K562 (cell line): ENCODE data around the gene FAM228A. TPM values are rescaled to one million over a fixed set of nuclear protein-coding genes. Genes with fewer than 3 reads are reported as not detected.

Experiments
- ATAC-seq: fragments of 200-7000 bp; cut with Tn5 transposase; 3 replicates; pipeline ENCODE4 v1.9.1; 2020; ENCODE audit warnings: moderate library complexity
- BruUV-seq: library from RNA; stranded (reverse); fragments of 400-500 nt; replicated peaks from 2 replicates; lab custom pipeline; 2021; lab: Mats Ljungman, UMichigan
- CTCF ChIA-PET: fragments of 300-600 bp; formaldehyde crosslinking; extraction: SDS; loops from one replicate; lab custom pipeline; 2021; ENCODE audit warnings: low intra/inter-chr PET ratio; lab: Yijun Ruan, JAX
- POLR2A ChIA-PET: fragments of 300-600, 350-650 bp; sonication (Branson Sonifier 250); formaldehyde crosslinking; extraction: SDS; loops from one replicate; lab custom pipeline; 2021; ENCODE audit warnings: antibody characterized with exemption, inconsistent platforms; lab: Yijun Ruan, JAX
- DNase-seq, 4 experiments: peaks; one replicate each; pipeline versions ENCODE4 v3.0.0 to v3.0.0-alpha.2; 2011 to 2018; ENCODE audit warnings: low spot score in 3 of 4, mixed read lengths in 3 of 4; ENCODE audit errors: extremely low read depth in 1 of 4
- FAIRE-seq: peaks from 2 replicates; lab custom pipeline; 2011; peaks lifted over from hg19 to GRCh38; lab: Jason Lieb, UNC
- H2AFZ ChIP-seq: 2 replicates; pipeline ENCODE4 v1.6.0; 2011; ENCODE audit warnings: low read depth, low read length, control low read depth, inconsistent platforms
- H3K27ac ChIP-seq: fragments of 200-600 bp; 3 replicates; pipeline ENCODE4 v1.8.0; 2011; ENCODE audit warnings: low read depth, mild to moderate bottlenecking, control low read depth, inconsistent platforms, low read length, moderate library complexity, mixed read lengths; ENCODE audit errors: extremely low read depth
- H3K27me3 ChIP-seq, 2 experiments: fragments of 300-600 bp in 1 of 2; 2 replicates in 1 of 2; 3 replicates in 1 of 2; pipeline versions ENCODE4 v1.6.0 to v1.8.0; 2011; ENCODE audit warnings: inconsistent platforms in 2 of 2, low read length in 2 of 2, mild to moderate bottlenecking in 1 of 2, mixed read lengths in 1 of 2, moderate library complexity in 1 of 2; ENCODE audit not compliant: control insufficient read depth in 2 of 2, insufficient read depth in 2 of 2
- H3K36me3 ChIP-seq: fragments of 300-600 bp; 3 replicates; pipeline ENCODE4 v1.8.0; 2011; ENCODE audit warnings: mild to moderate bottlenecking, low read length, inconsistent platforms; ENCODE audit not compliant: control insufficient read depth, insufficient read depth
- H3K4me1 ChIP-seq, 2 experiments: fragments of 200-600 bp in 1 of 2; replicated peaks in 1 of 2; 2 replicates in 1 of 2; 3 replicates in 1 of 2; pipeline versions ENCODE4 v1.5.1 to v1.8.0; 2011; ENCODE audit warnings: inconsistent platforms in 2 of 2, low read length in 2 of 2, mild to moderate bottlenecking in 1 of 2, mixed read lengths in 1 of 2, moderate library complexity in 1 of 2; ENCODE audit not compliant: control insufficient read depth in 2 of 2, insufficient read depth in 2 of 2
- H3K4me2 ChIP-seq: 2 replicates; pipeline ENCODE4 v1.6.1; 2011; ENCODE audit warnings: low read length, control low read depth, inconsistent platforms, mixed read lengths; ENCODE audit not compliant: insufficient read depth
- H3K4me3 ChIP-seq: fragments of 200-600 bp; sonication (generic), shearing (Covaris generic); 2 replicates; pipeline ENCODE4 v1.5.1; 2016; ENCODE audit warnings: control low read depth, inconsistent platforms
- H3K79me2 ChIP-seq: fragments of 200-600 bp; 3 replicates; pipeline ENCODE4 v1.8.0; 2011; ENCODE audit warnings: low read length, inconsistent platforms; ENCODE audit not compliant: control insufficient read depth, insufficient read depth
- H3K9ac ChIP-seq, 2 experiments: 2 replicates each; pipeline versions ENCODE4 v1.6.0 to v1.6.1; 2011; ENCODE audit warnings: low read depth in 2 of 2, low read length in 2 of 2, control low read depth in 1 of 2, inconsistent platforms in 1 of 2, mild to moderate bottlenecking in 1 of 2, mixed read lengths in 1 of 2; ENCODE audit not compliant: insufficient read depth in 1 of 2
- H3K9me1 ChIP-seq: one replicate; pipeline ENCODE4 v1.6.0; 2011; ENCODE audit warnings: inconsistent platforms, mild to moderate bottlenecking, low read length, moderate library complexity; ENCODE audit not compliant: control insufficient read depth, insufficient read depth
- H3K9me3 ChIP-seq: replicated peaks from 2 replicates; pipeline ENCODE4 v1.5.1; 2011; ENCODE audit warnings: low read depth, low read length, inconsistent platforms; ENCODE audit not compliant: control insufficient read depth, insufficient read depth
- H4K20me1 ChIP-seq: replicated peaks from 2 replicates; pipeline ENCODE4 v1.6.1; 2011; ENCODE audit warnings: low read length, inconsistent platforms, mixed read lengths; ENCODE audit not compliant: control insufficient read depth, insufficient read depth
- BHLHE40 ChIP-seq: IDR thresholded peaks from 2 replicates; pipeline ENCODE4 v1.6.1; 2011; ENCODE audit warnings: low read length, improper control_type of control experiment
- DPF2 ChIP-seq: fragments of 450-650 bp; IDR thresholded peaks from 2 replicates; pipeline ENCODE4 v1.6.1; 2016
- ETV1 ChIP-seq: fragments of 450-650 bp; conservative IDR thresholded peaks from 2 replicates; pipeline ENCODE4 v1.6.1; 2016; ENCODE audit warnings: missing genetic modification characterization, control low read depth, low read depth, missing compliant biosample characterization
- HDGF ChIP-seq: fragments of 450-650 bp; IDR thresholded peaks from 2 replicates; pipeline ENCODE4 v1.6.1; 2016
- HIVEP1 ChIP-seq: fragments of 250-450 bp; sonication (Bioruptor Pico); IDR thresholded peaks from 2 replicates; pipeline ENCODE4 v1.4.0; 2020; ENCODE audit warnings: mild to moderate bottlenecking
- HMG20B ChIP-seq: fragments of 250-450 bp; sonication (Bioruptor Pico); IDR thresholded peaks from 2 replicates; pipeline ENCODE4 v1.5.0; 2021; ENCODE audit warnings: mild to moderate bottlenecking
- JUND ChIP-seq, 2 experiments: IDR thresholded peaks; 2 replicates in 1 of 2; 3 replicates in 1 of 2; pipeline ENCODE4 v1.6.1; 2011; ENCODE audit warnings: borderline replicate concordance in 2 of 2, low read depth in 2 of 2, low read length in 2 of 2, improper control_type of control experiment in 1 of 2, missing biosample characterization in 1 of 2, missing genetic modification characterization in 1 of 2, missing genetic modification reagents in 1 of 2
- KLF1 ChIP-seq: fragments of 450-650 bp; IDR thresholded peaks from 2 replicates; pipeline ENCODE4 v1.6.1; 2016; ENCODE audit warnings: missing genetic modification characterization, missing compliant biosample characterization
- MITF ChIP-seq: IDR thresholded peaks from 2 replicates; pipeline ENCODE4 v1.6.1; 2014; ENCODE audit warnings: antibody characterized with exemption
- NCOR1 ChIP-seq: fragments of 450-650 bp; IDR thresholded peaks from 2 replicates; pipeline ENCODE4 v1.6.1; 2016; ENCODE audit warnings: mild to moderate bottlenecking, moderate library complexity
- NRF1 ChIP-seq, 2 experiments: fragments of 450-650 bp; IDR thresholded peaks in 1 of 2; conservative IDR thresholded peaks in 1 of 2; 2 replicates each; pipeline ENCODE4 v1.6.1; 2014; ENCODE audit warnings: mild to moderate bottlenecking in 2 of 2
- POLR2A ChIP-seq: fragments of 450-650 bp; conservative IDR thresholded peaks from 2 replicates; pipeline ENCODE4 v1.6.1; 2016
- RCOR1 ChIP-seq, 2 experiments: IDR thresholded peaks; 2 replicates each; pipeline ENCODE4 v1.6.1; 2012; ENCODE audit warnings: low read depth in 2 of 2, low read length in 2 of 2, borderline replicate concordance in 1 of 2, improper control_type of control experiment in 1 of 2
- SIX5 ChIP-seq, 2 experiments: IDR thresholded peaks; 2 replicates each; pipeline ENCODE4 v1.6.1; 2011; ENCODE audit warnings: low read length in 2 of 2, borderline replicate concordance in 1 of 2, low read depth in 1 of 2, mild to moderate bottlenecking in 1 of 2, moderate library complexity in 1 of 2; ENCODE audit not compliant: insufficient read depth in 1 of 2
- SP1 ChIP-seq: sonication (generic); formaldehyde crosslinking; IDR thresholded peaks from 2 replicates; pipeline ENCODE4 v1.8.1; 2022; ENCODE audit warnings: mild to moderate bottlenecking, missing genetic modification reagents
- SUPT5H ChIP-seq: fragments of 450-650 bp; IDR thresholded peaks from 2 replicates; pipeline ENCODE4 v1.6.1; 2016
- ZNF766 ChIP-seq: fragments of 200-800 bp; sonication (Bioruptor generic); conservative IDR thresholded peaks from 2 replicates; pipeline ENCODE4 v1.6.1; 2016; ENCODE audit warnings: missing genetic modification characterization, missing compliant biosample characterization
- WGBS: fragments of 100-300 bp; shearing (Covaris generic); methylation state at CpG from one replicate; pipeline ENCODE4 v1.1.6; 2016; ENCODE audit warnings: low coverage, mixed read lengths; ENCODE audit not compliant: insufficient coverage; ENCODE audit errors: missing lambda C conversion rate; 5-methylcytosine and 5-hydroxymethylcytosine counted together
- in situ Hi-C: fragments of 300-500 bp; cut with MboI; formaldehyde crosslinking; loops from 4 replicates; pipeline ENCODE4 v1.15.0; 2018; ENCODE audit warnings: inconsistent platforms, mixed read lengths
- intact Hi-C: fragments of 100-400 bp; cut with micrococcal nuclease; formaldehyde crosslinking; loops from 2 replicates; pipeline ENCODE4 v1.14.2; 2022
- polyA plus RNA-seq, 8 experiments: library from polyadenylated mRNA; depleted of rRNA in 4 of 8; stranded (reverse) in 5 of 8; unstranded in 3 of 8; fragments of >200 nt; fragmentation: Nextera tagmentation in 2 of 8; fragmentation: Illumina TruSeq in 1 of 8; extraction: Ambion mirVana in 2 of 8; extraction: Trizol in 1 of 8; gene quantifications; 2 replicates each; pipeline versions ENCODE4 v1.2.1 to v1.2.3, GENCODE V29; 2011 to 2014; ENCODE audit warnings: inconsistent platforms in 1 of 8, missing spikeins in 1 of 8
- total RNA-seq, 7 experiments: library from RNA; depleted of rRNA in 6 of 7; stranded (reverse); fragments of >200 nt in 6 of 7; fragmentation: Illumina TruSeq in 2 of 7; extraction: Trizol in 2 of 7; gene quantifications; 2 replicates each; pipeline versions ENCODE4 v1.2.1 to v1.2.3, GENCODE V29; 2011 to 2021; ENCODE audit warnings: low replicate concordance in 1 of 7

Gene FAM228A
- total and polyA plus RNA-seq, 9 of the 15 experiments (the other 6 are each of a cell fraction or from before 2014, with no cell fraction given): not detected

GRCh38 chr2:24179683-24180082 is 4.8 kb downstream of the FAM228A start:
- H3K4me2 ChIP-seq: no peak overlapping the region
- TF ChIP-seq KLF1 (tag) (no peak), HIVEP1 (CRISPR knock-in tag) (no peak), SUPT5H (no peak), BHLHE40 (no peak), NRF1 (conservative IDR thresholded peaks at IDR 0.05 in 1 of 2, IDR thresholded peaks at IDR 0.05 in 1 of 2) (no peak)
- ATAC-seq (no peak), FAIRE-seq (no peak), DNase-seq (no peak)
- no peaks in the 10 kb centered on the region for H3K9me1 ChIP-seq
- no peak overlapping the region for H3K4me3 ChIP-seq
- intact Hi-C loops: no loop called here
- no peak overlapping the region for H2AFZ ChIP-seq
- H3K9ac ChIP-seq: no peak overlapping the region
- H3K4me1 ChIP-seq: peaks cover 7 to 11% of the 10 kb centered on the region in 2 experiments; a peak in 4 of 5 replicates
- H3K27me3 ChIP-seq: 0 out of 5 replicates have a peak, but pooled peaks cover 0 to 3% of the 10 kb centered on the region in 2 experiments
- ChIA-PET POLR2A (interaction anchor here (1.2 kb wide), 1 partner anchor 12 kb away, joined by 4 read pairs; no protein-coding TSS in a partner anchor), CTCF (no interaction called here)
- H3K79me2 ChIP-seq: no peaks in the 10 kb centered on the region
- in situ Hi-C loops: no loop called here
- no peaks in the 10 kb centered on the region for H3K36me3 ChIP-seq
- no TSS peak for BruUV-seq
- H3K9me3 ChIP-seq: no peaks in the 10 kb centered on the region
- no peak overlapping the region for H3K27ac ChIP-seq
- H4K20me1 ChIP-seq: no peaks in the 10 kb centered on the region

GRCh38 chr2:24181849-24182248 is 7.0 kb downstream of the FAM228A start:
- ATAC-seq: peak; percentile 82
- in situ Hi-C loops: no loop called here
- TF ChIP-seq JUND (IDR thresholded peaks at IDR 0.05; ENCODE audit: borderline replicate concordance, low read depth, low read length): 0 out of 2 replicates have a peak, but pooled peaks have one; percentile 29
- TF ChIP-seq JUND (tag; IDR thresholded peaks at IDR 0.05; ENCODE audit: borderline replicate concordance, low read depth, low read length): no peak; the same call in 2 of the 3 replicates
- no peak for TF ChIP-seq POLR2A
- TF ChIP-seq NCOR1: 0 out of 2 replicates have a peak, but pooled peaks have one; percentile 12
- TF ChIP-seq ZNF766: no peak
- no peak for TF ChIP-seq SIX5 (IDR thresholded peaks at IDR 0.05; ENCODE audit: borderline replicate concordance in 1 of 2, insufficient read depth in 1 of 2, low read depth in 1 of 2, low read length in 2 of 2)
- TF ChIP-seq SP1 (CRISPR knock-in tag): no peak
- no peak for TF ChIP-seq MITF
- TF ChIP-seq HMG20B (CRISPR knock-in tag): no peak
- peak; percentile 66 for TF ChIP-seq ETV1 (tag)
- TF ChIP-seq RCOR1 (IDR thresholded peaks at IDR 0.05; ENCODE audit: borderline replicate concordance in 1 of 2, low read depth in 2 of 2, low read length in 2 of 2): 0 out of 4 replicates have a peak, but pooled peaks of 1 of the 2 experiments have one; percentile 27
- TF ChIP-seq HDGF: no peak
- peak; percentile 64 for TF ChIP-seq DPF2

More at GRCh38 chr2:24181849-24182248, 7.0 kb downstream of the FAM228A start:
- no peaks in the 10 kb centered on the region for H3K9me1 ChIP-seq
- peak in 2 of 4 experiments; percentile 29 to 50 for DNase-seq
- H3K79me2 ChIP-seq: no peaks in the 10 kb centered on the region
- no peak overlapping the region for H3K4me3 ChIP-seq
- no peak overlapping the region for H3K27ac ChIP-seq
- ChIA-PET POLR2A (interaction anchor here (1.6 kb wide), 1 partner anchor 10 kb away, joined by 4 read pairs; no protein-coding TSS in a partner anchor), CTCF (no interaction called here)
- H3K4me1 ChIP-seq: peaks cover 0 to 11% of the 10 kb centered on the region in 2 experiments; a peak in 3 of 5 replicates
- H3K4me2 ChIP-seq: peak overlapping the region; percentile 13; the same call in 1 of the 2 replicates
- no peaks in the 10 kb centered on the region for H3K9me3 ChIP-seq
- intact Hi-C loops: no loop called here
- 18% methylated on average over 6 of the region's 6 CpGs for WGBS
- FAIRE-seq: peak; percentile 63
- H3K27me3 ChIP-seq: 0 out of 5 replicates have a peak, but pooled peaks cover 0 to 3% of the 10 kb centered on the region in 2 experiments
- BruUV-seq: no TSS peak
- no peaks in the 10 kb centered on the region for H4K20me1 ChIP-seq
- H3K9ac ChIP-seq: no peak overlapping the region
- H3K36me3 ChIP-seq: no peaks in the 10 kb centered on the region
- peak overlapping the region; percentile 74 for H2AFZ ChIP-seq
